ENCODE data around the gene DEFB126.

DNA sequence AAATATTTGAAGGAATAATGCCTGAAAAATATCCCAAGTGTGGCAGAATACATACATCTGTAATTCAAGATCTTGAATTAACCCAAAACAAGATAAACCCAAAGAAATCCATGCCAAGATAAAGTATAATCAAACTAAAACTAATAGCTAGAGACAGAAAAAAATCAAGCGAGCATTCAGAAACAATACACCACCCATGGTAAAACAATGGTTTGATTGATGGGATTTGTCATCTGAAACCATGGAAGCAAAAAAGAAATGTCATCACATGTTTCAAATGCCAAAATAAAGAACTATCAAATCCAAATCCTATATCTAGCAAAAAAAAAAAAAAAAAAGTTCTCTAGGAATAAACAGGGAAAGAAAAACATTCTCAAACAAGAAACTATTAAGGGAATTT is 9.7 kb downstream of the DEFB126 start:
- TF ChIP-seq CTCF (IDR thresholded peaks at IDR 0.05): no peak
- TF ChIP-seq POLR2A (IDR thresholded peaks at IDR 0.05): no peak
